MM.1S (cell line): ENCODE results near the gene IP6K1.

Experiments used
- EZH2phosphoT487 ChIP-seq: fragments of 300-600 bp; sonication (generic); IDR thresholded peaks from 2 replicates; pipeline ENCODE4 v1.6.1; 2018; ENCODE audit warnings: antibody characterized with exemption, low read length
- TF ChIP-seq, protein P1 (sequence below): fragments of 300-600 bp; sonication (generic); IDR thresholded peaks from 2 replicates; pipeline ENCODE4 v1.5.1; 2016; ENCODE audit warnings: antibody characterized with exemption, low read length, mixed read lengths

DNA sequence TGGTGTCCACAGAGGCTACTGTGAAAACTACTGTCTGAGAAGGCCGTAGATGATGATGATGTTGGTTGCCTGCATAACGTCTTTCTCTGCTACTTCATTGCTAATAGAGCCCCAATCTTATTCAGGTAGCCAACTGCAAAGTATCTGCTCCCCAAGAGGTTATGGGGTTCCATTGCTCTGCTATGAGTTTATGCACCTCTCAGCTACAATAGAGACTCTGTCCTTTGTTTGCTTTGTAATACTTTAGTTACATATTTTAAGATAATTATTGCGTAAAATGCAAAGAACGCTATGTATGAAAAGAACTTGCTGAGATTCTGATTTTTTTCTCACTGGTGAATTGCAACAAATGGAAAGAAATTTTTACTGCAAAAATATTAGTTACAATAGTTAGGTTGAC is 34.8 kb downstream of the IP6K1 start:
- TF ChIP-seq, protein P1, sequence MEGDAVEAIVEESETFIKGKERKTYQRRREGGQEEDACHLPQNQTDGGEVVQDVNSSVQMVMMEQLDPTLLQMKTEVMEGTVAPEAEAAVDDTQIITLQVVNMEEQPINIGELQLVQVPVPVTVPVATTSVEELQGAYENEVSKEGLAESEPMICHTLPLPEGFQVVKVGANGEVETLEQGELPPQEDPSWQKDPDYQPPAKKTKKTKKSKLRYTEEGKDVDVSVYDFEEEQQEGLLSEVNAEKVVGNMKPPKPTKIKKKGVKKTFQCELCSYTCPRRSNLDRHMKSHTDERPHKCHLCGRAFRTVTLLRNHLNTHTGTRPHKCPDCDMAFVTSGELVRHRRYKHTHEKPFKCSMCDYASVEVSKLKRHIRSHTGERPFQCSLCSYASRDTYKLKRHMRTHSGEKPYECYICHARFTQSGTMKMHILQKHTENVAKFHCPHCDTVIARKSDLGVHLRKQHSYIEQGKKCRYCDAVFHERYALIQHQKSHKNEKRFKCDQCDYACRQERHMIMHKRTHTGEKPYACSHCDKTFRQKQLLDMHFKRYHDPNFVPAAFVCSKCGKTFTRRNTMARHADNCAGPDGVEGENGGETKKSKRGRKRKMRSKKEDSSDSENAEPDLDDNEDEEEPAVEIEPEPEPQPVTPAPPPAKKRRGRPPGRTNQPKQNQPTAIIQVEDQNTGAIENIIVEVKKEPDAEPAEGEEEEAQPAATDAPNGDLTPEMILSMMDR, result no peak
- TF ChIP-seq EZH2phosphoT487, result no peak
